ENCODE data around the gene RHOG.
"Not testable (repeated sequence)": the region's sequence is repeated elsewhere in the genome, so short reads cannot be mapped to it uniquely, and the experiment has no call there.

The RHOG gene

GRCh38 chr11:3808861-3809623 is 31.7 kb downstream of the RHOG start:
- DNase-seq (ENCODE audit: low read depth) = peak; percentile 68

GRCh38 chr11:3807909-3808860 is 32.6 kb downstream of the RHOG start, which contains the start of gene PGAP2:
TSS of gene PGAP2 (plus strand) at chr11:3808560. CDS start at chr11:3811260, 2,700 bp downstream.
- DNase-seq (ENCODE audit: low read depth) = peak; percentile 53

- peak; percentile 44 for DNase-seq (ENCODE audit: low read depth)
Measured at GRCh38 chr11:3803726-3804495, 36.8 kb downstream of the RHOG start.

GRCh38 chr11:3802011-3802790 is 38.6 kb downstream of the RHOG start:
- no peak for DNase-seq (ENCODE audit: low read depth)

- no peak for DNase-seq (ENCODE audit: low read depth)
Measured at GRCh38 chr11:3799873-3800272, 40.9 kb downstream of the RHOG start.

- no peak for DNase-seq (ENCODE audit: low read depth)
Measured at GRCh38 chr11:3799143-3799542, 41.6 kb downstream of the RHOG start.

GRCh38 chr11:3797329-3798090 is 43.2 kb downstream of the RHOG start, which contains the start of gene NUP98:
TSS of gene NUP98 (minus strand) at chr11:3797554. CDS start at chr11:3782117, 15,437 bp downstream.
- DNase-seq (ENCODE audit: low read depth) = peak; percentile 100

- DNase-seq (ENCODE audit: low read depth) = no peak
Measured at GRCh38 chr11:3796801-3797328, 43.9 kb downstream of the RHOG start.

GRCh38 chr11:3796346-3796745 is 44.4 kb downstream of the RHOG start:
- no peak for DNase-seq (ENCODE audit: low read depth)

GRCh38 chr11:3796002-3796311 is 44.8 kb downstream of the RHOG start:
- no peak for DNase-seq (ENCODE audit: low read depth)

GRCh38 chr11:3795131-3796001 is 45.4 kb downstream of the RHOG start:
- DNase-seq (ENCODE audit: low read depth) = no peak

- not testable (repeated sequence) for DNase-seq (ENCODE audit: low read depth)
Measured at GRCh38 chr11:3794387-3794786, 46.4 kb downstream of the RHOG start.

- no peak for DNase-seq (ENCODE audit: low read depth)
Measured at GRCh38 chr11:3786781-3787428, 53.9 kb downstream of the RHOG start.

GRCh38 chr11:3783611-3784010 is 57.1 kb downstream of the RHOG start:
- DNase-seq (ENCODE audit: low read depth) = no peak

- DNase-seq (ENCODE audit: low read depth) = no peak
Measured at GRCh38 chr11:3782963-3783362, 57.8 kb downstream of the RHOG start.

- DNase-seq (ENCODE audit: low read depth) = peak; percentile 68
Measured at GRCh38 chr11:3781423-3781822, 59.3 kb downstream of the RHOG start.

Data from iris pigment epithelial cell (primary cell).